Osteoblast (primary cell): Measurements from ENCODE around the gene KLHL3. TPM values are rescaled to one million over a fixed set of nuclear protein-coding genes. Genes with fewer than 3 reads are reported as not detected.

Source experiments
- DNase-seq: peaks from one replicate; pipeline ENCODE4 v3.0.0; 2011; ENCODE audit warnings: low spot score, mixed read lengths; ENCODE audit not compliant: insufficient read length; ENCODE audit errors: missing footprints
- H2AFZ ChIP-seq: 2 replicates; pipeline ENCODE4 v1.6.0; 2011; ENCODE audit warnings: mild to moderate bottlenecking, low read length
- H3K27ac ChIP-seq: 2 replicates; pipeline ENCODE4 v1.5.1; 2011; ENCODE audit warnings: mild to moderate bottlenecking, low read depth, low read length, moderate library complexity
- H3K27me3 ChIP-seq: 2 replicates; pipeline ENCODE4 v1.6.0; 2012; ENCODE audit warnings: mild to moderate bottlenecking, control low read depth, inconsistent platforms, low read length, moderate library complexity; ENCODE audit not compliant: insufficient read depth
- H3K36me3 ChIP-seq: 2 replicates; pipeline ENCODE4 v1.5.1; 2011; ENCODE audit warnings: mild to moderate bottlenecking, low read length, control low read depth, moderate library complexity; ENCODE audit not compliant: insufficient read depth
- H3K4me1 ChIP-seq: 2 replicates; pipeline ENCODE4 v1.5.1; 2011; ENCODE audit warnings: mild to moderate bottlenecking, low read length, control low read depth, moderate library complexity; ENCODE audit not compliant: insufficient read depth
- H3K4me2 ChIP-seq: 2 replicates; pipeline ENCODE4 v1.6.0; 2011; ENCODE audit warnings: mild to moderate bottlenecking, low read length; ENCODE audit not compliant: insufficient read depth
- H3K4me3 ChIP-seq: fragments of 200-600 bp; sonication (generic); 3 replicates; pipeline ENCODE4 v1.5.1; 2012; ENCODE audit warnings: mild to moderate bottlenecking, low read length, inconsistent platforms; ENCODE audit not compliant: insufficient read depth
- H3K79me2 ChIP-seq: 2 replicates; pipeline ENCODE4 v1.6.0; 2012; ENCODE audit warnings: mild to moderate bottlenecking, low read length, control low read depth, inconsistent platforms; ENCODE audit not compliant: insufficient read depth
- H3K9me3 ChIP-seq: 2 replicates; pipeline ENCODE4 v1.5.1; 2011; ENCODE audit warnings: low read depth, low read length, control low read depth
- H4K20me1 ChIP-seq: 2 replicates; pipeline ENCODE4 v1.6.0; 2012; ENCODE audit warnings: mild to moderate bottlenecking, low read length, control low read depth; ENCODE audit not compliant: insufficient read depth
- total RNA-seq: library from RNA; depleted of rRNA; stranded (reverse); fragments of >200 nt; gene quantifications from 2 replicates; pipeline ENCODE4 v1.2.3, GENCODE V29; 2012
- TF ChIP-seq, protein P1 (sequence below): IDR thresholded peaks from 2 replicates; pipeline ENCODE4 v1.5.1; 2011; ENCODE audit warnings: mild to moderate bottlenecking, low read depth, low read length, moderate library complexity; ENCODE audit errors: extremely low read depth

The KLHL3 gene
- total RNA-seq, 1 donor = 6.2 TPM

DNA sequence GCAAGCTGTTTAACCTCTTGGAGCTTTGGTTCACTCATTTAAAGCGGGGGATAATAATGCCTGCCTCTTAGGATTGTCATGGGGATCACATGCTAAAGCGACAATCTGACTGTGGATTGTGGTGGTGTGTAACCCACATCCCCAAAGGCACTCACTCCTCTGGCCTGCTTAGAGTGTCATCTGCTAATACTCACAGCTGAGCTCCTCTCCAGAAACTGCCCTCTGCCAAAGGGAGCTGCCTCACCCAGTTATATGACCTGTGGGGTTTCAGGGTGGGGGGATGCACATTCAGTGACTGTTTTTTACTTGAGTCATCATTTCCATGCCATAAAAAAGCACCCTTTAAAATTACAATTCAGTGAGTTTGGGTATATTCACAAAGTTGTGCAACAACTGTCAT lies 126.8 kb downstream of the KLHL3 start:
- TF ChIP-seq, protein P1, sequence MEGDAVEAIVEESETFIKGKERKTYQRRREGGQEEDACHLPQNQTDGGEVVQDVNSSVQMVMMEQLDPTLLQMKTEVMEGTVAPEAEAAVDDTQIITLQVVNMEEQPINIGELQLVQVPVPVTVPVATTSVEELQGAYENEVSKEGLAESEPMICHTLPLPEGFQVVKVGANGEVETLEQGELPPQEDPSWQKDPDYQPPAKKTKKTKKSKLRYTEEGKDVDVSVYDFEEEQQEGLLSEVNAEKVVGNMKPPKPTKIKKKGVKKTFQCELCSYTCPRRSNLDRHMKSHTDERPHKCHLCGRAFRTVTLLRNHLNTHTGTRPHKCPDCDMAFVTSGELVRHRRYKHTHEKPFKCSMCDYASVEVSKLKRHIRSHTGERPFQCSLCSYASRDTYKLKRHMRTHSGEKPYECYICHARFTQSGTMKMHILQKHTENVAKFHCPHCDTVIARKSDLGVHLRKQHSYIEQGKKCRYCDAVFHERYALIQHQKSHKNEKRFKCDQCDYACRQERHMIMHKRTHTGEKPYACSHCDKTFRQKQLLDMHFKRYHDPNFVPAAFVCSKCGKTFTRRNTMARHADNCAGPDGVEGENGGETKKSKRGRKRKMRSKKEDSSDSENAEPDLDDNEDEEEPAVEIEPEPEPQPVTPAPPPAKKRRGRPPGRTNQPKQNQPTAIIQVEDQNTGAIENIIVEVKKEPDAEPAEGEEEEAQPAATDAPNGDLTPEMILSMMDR = no peak
- no peaks in the 10 kb centered on the region for H3K9me3 ChIP-seq
- H3K4me1 ChIP-seq = peaks cover 8% of the 10 kb centered on the region
- H3K27ac ChIP-seq = no peak overlapping the region
- peak; percentile 55 for DNase-seq
- no peak overlapping the region for H2AFZ ChIP-seq
- no peak overlapping the region for H3K4me3 ChIP-seq
- H4K20me1 ChIP-seq = no peaks in the 10 kb centered on the region
- H3K4me2 ChIP-seq = no peak overlapping the region
- H3K36me3 ChIP-seq = no peaks in the 10 kb centered on the region
- H3K27me3 ChIP-seq = no peaks in the 10 kb centered on the region
- H3K79me2 ChIP-seq = no peaks in the 10 kb centered on the region

DNA sequence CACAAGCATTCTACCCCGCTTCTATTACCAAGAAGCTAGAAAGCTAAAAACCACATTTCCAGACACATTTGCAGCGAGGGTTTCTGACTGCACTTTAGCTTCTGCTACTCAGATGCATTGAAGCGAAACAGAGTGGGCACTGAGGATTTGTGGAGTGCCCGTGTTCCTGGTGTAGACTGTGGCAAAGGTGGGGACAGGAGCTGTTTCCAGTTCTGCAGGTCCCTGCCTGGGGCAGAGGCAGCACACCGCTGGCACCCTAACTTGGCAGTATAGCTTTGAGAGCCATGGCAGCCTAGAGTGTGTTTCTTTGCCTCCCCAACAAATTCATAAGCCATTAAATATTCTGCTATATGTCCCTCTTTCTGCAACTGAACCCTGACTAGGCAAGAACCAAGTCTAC lies 128.1 kb downstream of the KLHL3 start:
- no peak overlapping the region for H3K27ac ChIP-seq
- TF ChIP-seq, protein P1 = no peak
- no peaks in the 10 kb centered on the region for H3K27me3 ChIP-seq
- no peak overlapping the region for H3K4me3 ChIP-seq
- no peaks in the 10 kb centered on the region for H3K9me3 ChIP-seq
- no peaks in the 10 kb centered on the region for H3K36me3 ChIP-seq
- no peaks in the 10 kb centered on the region for H4K20me1 ChIP-seq
- no peak overlapping the region for H3K4me2 ChIP-seq
- peak; percentile 22 for DNase-seq
- H3K79me2 ChIP-seq = no peaks in the 10 kb centered on the region
- no peak overlapping the region for H2AFZ ChIP-seq
- H3K4me1 ChIP-seq = peaks cover 8% of the 10 kb centered on the region

DNA sequence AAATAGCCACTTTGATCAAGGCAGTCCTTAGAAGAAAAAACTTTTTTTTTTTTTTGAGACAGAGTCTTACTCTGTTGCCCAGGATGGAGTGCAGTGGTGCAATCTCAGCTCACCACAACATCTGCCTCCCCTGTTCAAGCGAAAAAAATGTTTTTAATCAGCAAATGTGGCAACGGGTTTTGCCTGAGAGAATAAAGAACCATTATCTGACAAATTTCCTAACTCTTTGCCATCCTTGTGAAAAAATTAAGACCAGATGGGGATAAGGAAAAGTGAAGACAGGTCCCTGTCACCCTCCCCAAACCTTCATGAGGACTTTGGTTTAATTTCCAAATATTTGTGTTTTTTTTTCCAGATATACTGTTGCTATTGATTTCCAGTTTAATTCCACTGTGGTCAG lies 129.5 kb downstream of the KLHL3 start:
- Histone ChIP-seq H3K79me2 (no peaks in the 10 kb centered on the region), H3K4me2 (no peak overlapping the region), H2AFZ (no peak overlapping the region), H3K4me3 (no peak overlapping the region), H3K4me1 (peaks cover 8% of the 10 kb centered on the region), H3K9me3 (no peaks in the 10 kb centered on the region), H3K27ac (no peak overlapping the region), H4K20me1 (no peaks in the 10 kb centered on the region), H3K27me3 (peaks cover under 1% of the 10 kb centered on the region), H3K36me3 (no peaks in the 10 kb centered on the region)
- no peak for DNase-seq
- TF ChIP-seq, protein P1 = no peak

DNA sequence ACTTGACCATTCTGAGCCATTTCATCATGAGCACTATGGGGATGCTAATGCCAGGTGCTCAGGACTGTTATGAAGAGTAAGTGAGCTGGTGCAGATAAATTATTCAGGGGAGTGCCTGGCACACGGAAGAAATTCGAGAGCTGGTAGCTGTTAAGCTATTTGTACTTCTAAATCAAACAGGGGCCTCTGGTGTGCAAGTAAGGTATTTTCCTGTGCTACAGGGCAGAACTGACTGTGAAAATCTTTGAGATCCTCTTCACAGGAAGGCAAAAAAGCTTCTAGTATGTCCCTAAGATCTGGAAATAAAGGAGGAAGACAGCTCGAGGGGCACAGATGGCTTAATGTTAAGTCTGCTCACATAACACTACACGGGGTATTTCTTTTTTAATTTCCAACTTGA lies 130.5 kb downstream of the KLHL3 start:
- Histone ChIP-seq H3K9me3 (no peaks in the 10 kb centered on the region), H3K36me3 (no peaks in the 10 kb centered on the region), H3K27me3 (peaks cover 10% of the 10 kb centered on the region), H3K4me2 (no peak overlapping the region), H2AFZ (no peak overlapping the region), H3K79me2 (no peaks in the 10 kb centered on the region), H3K4me3 (no peak overlapping the region), H4K20me1 (no peaks in the 10 kb centered on the region), H3K27ac (no peak overlapping the region), H3K4me1 (peaks cover 8% of the 10 kb centered on the region)
- TF ChIP-seq, protein P1 = peak; percentile 55
- no peak for DNase-seq
